AG04449 (cell line): ENCODE measurements around the gene KIF20B.

Experiments used
- CTCF ChIA-PET: fragments of 350-600 bp; formaldehyde crosslinking; extraction: SDS; loops from one replicate; lab custom pipeline; 2021; ENCODE audit warnings: antibody characterized with exemption; lab: Yijun Ruan, JAX
- POLR2A ChIA-PET: fragments of 400-600, 350-600 bp; formaldehyde crosslinking; extraction: SDS; loops from one replicate; lab custom pipeline; 2020; ENCODE audit warnings: antibody characterized with exemption, inconsistent platforms; lab: Yijun Ruan, JAX
- DNase-seq: peaks from one replicate; pipeline ENCODE4 v3.0.0-alpha.2; 2010; ENCODE audit warnings: low read depth, low spot score
- H3K4me3 ChIP-seq: 2 replicates; pipeline ENCODE4 v1.5.1; 2011; ENCODE audit warnings: low read depth, mild to moderate bottlenecking, control low read depth, low read length
- CTCF ChIP-seq: IDR thresholded peaks from one replicate; pipeline ENCODE4 v1.5.1; 2011; ENCODE audit warnings: mild to moderate bottlenecking, moderate library complexity, low read length, control low read depth, inconsistent platforms; ENCODE audit not compliant: insufficient read depth; ENCODE audit errors: missing control alignments

Gene KIF20B

GRCh38 chr10:89655722-89656121 is 45.7 kb upstream of the KIF20B start:
- POLR2A ChIA-PET = no interaction called here
- CTCF ChIA-PET = no interaction called here
- TF ChIP-seq CTCF = no peak
- DNase-seq = no peak
- no peak overlapping the region for H3K4me3 ChIP-seq

GRCh38 chr10:89657302-89657701 is 44.1 kb upstream of the KIF20B start:
- CTCF ChIA-PET = no interaction called here
- no peak overlapping the region for H3K4me3 ChIP-seq
- POLR2A ChIA-PET = interaction anchor here (0.7 to 0.9 kb wide), 2 partner anchors 14 to 379 kb away, joined by 3 read pairs; no protein-coding TSS in a partner anchor
- DNase-seq = no peak
- TF ChIP-seq CTCF = no peak

DNA sequence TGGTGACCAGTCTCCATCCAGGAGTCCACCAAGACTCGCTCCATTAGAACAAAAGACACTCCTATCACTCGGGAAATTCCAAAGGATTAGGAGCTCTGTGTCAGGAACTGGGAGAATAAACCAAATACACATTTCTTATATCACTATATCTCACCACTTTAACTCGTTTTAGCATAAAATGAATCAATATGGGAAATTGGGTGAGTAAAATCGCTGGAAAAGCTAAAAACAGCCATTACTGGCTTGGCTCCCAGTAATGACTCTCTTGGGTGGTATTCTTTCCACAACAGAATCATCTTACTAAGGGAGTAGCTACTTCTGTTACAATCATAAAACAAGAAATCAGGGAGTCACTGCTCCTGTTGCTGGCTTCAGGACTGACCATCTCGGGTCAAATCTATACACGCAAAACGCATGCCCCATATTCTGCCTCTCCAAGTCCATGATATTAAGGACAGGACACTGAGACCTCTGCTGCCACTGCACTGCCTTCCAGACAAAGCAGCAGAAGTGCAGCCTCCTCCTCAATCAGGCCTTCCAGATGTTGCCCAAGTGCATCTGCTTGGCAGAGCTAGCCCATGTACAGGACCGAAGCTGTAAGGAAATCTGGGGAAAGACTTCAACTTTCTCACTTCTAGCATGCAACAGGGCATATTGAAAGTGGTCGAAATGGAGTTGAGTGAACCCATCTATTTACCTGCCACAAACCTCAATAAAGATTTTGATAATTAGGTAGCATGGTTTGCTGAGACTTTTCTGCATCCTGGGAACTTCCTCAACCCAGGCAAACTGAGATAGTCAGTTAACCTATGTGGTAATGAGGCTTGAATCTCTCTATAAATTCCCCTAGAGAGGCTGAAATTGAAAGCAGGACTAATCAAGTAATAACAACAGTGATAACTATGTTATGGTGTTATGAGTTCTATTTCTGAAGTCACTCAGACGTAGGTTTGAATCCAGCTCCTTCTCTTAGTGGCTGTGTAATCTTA is 42.0 kb upstream of the KIF20B start:
- no peak for TF ChIP-seq CTCF
- POLR2A ChIA-PET = interaction anchor here (1.0 to 1.5 kb wide), 2 partner anchors 15 to 42 kb away, joined by 3 to 11 read pairs; partner anchors contain the start of gene KIF20B
- CTCF ChIA-PET = interaction anchor here (1.0 to 1.6 kb wide), 4 partner anchors 10 to 42 kb away, joined by 3 to 4 read pairs (median 4); partner anchors contain the start of gene KIF20B
- H3K4me3 ChIP-seq = no peak overlapping the region
- DNase-seq = peak; percentile 70

- H3K4me3 ChIP-seq = no peak overlapping the region
- ChIA-PET POLR2A (no interaction called here), CTCF (interaction anchor here (0.6 to 1.5 kb wide), 2 partner anchors 9 to 19 kb away, joined by 3 to 4 read pairs; no protein-coding TSS in a partner anchor)
- no peak for DNase-seq
- no peak for TF ChIP-seq CTCF
Measured at GRCh38 chr10:89662596-89662995, 38.8 kb upstream of the KIF20B start.

DNA sequence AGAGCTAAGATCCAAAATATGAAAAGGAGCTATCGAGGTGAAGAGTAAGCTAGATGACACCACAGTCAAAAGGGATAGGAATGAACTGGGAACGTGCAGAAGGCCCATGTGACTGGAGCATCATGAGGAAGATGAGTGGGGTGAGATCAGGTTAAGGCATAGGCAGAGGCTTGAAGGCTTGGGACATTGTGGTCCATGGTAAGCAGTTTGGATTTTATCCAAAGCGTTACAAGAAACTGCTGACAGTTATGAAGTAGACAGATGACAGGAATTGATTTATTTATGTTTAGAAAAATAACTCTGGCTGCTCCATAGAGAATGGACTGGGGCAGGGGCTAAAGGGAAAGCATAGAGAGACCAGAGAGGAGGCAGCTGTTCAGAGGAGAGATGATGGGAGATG is 38.2 kb upstream of the KIF20B start:
- CTCF ChIA-PET = interaction anchor here (0.6 to 1.5 kb wide), 2 partner anchors 9 to 20 kb away, joined by 3 to 4 read pairs; no protein-coding TSS in a partner anchor
- POLR2A ChIA-PET = no interaction called here

More for the DNA sequence above, 38.2 kb upstream of the KIF20B start:
- H3K4me3 ChIP-seq = no peak overlapping the region
- DNase-seq = no peak
- TF ChIP-seq CTCF = no peak
